GM21526 (cell line): ENCODE data around the gene MPHOSPH8.
"Not testable (repeated sequence)": the region's sequence is repeated elsewhere in the genome, so short reads cannot be mapped to it uniquely, and the experiment has no call there.

Experiments
- ATAC-seq: cut with Tn5 transposase; IDR thresholded peaks from one replicate; pipeline ENCODE4 v1.9.1; 2021; ENCODE audit warnings: moderate library complexity; ENCODE audit not compliant: unreplicated experiment, low FRiP score

Gene MPHOSPH8

GRCh38 chr13:19680751-19681150 is 47.3 kb downstream of the MPHOSPH8 start:
- ATAC-seq = no peak

- no peak for ATAC-seq
Observed at GRCh38 chr13:19681517-19681916, 48.1 kb downstream of the MPHOSPH8 start.

GRCh38 chr13:19685034-19685433 is 51.6 kb downstream of the MPHOSPH8 start:
- no peak for ATAC-seq

GRCh38 chr13:19685437-19685836 is 52.0 kb downstream of the MPHOSPH8 start:
- ATAC-seq = no peak

GRCh38 chr13:19691447-19691846 is 58.0 kb downstream of the MPHOSPH8 start:
- ATAC-seq = not testable (repeated sequence)

GRCh38 chr13:19695428-19695827 is 62.0 kb downstream of the MPHOSPH8 start:
- no peak for ATAC-seq

- ATAC-seq = no peak
Observed at GRCh38 chr13:19695829-19696228, 62.4 kb downstream of the MPHOSPH8 start.

- not testable (repeated sequence) for ATAC-seq
Observed at GRCh38 chr13:19700963-19701362, 67.5 kb downstream of the MPHOSPH8 start.

GRCh38 chr13:19701619-19702018 is 68.2 kb downstream of the MPHOSPH8 start:
- ATAC-seq = not testable (repeated sequence)

GRCh38 chr13:19704256-19704655 is 70.8 kb downstream of the MPHOSPH8 start:
- not testable (repeated sequence) for ATAC-seq

- not testable (repeated sequence) for ATAC-seq
Observed at GRCh38 chr13:19709039-19709438, 75.6 kb downstream of the MPHOSPH8 start.

- not testable (repeated sequence) for ATAC-seq
Observed at GRCh38 chr13:19709782-19710181, 76.3 kb downstream of the MPHOSPH8 start.

GRCh38 chr13:19713186-19713965 is 79.9 kb downstream of the MPHOSPH8 start:
- no peak for ATAC-seq

GRCh38 chr13:19720039-19720438 is 86.6 kb downstream of the MPHOSPH8 start:
- no peak for ATAC-seq
